Effector memory CD4-positive, alpha-beta T cell (primary cell): Measurements from ENCODE around the gene GOLGA3.

ENCODE experiments used
- DNase-seq, 3 donors: peaks; one replicate each; pipeline ENCODE4 v3.0.0-alpha.2; 2020
- H3K27ac ChIP-seq: 2 replicates; pipeline ENCODE4 v1.7.0; 2013; ENCODE audit warnings: mild to moderate bottlenecking, low read length, moderate library complexity; ENCODE audit not compliant: insufficient read depth, poor library complexity, severe bottlenecking
- H3K27me3 ChIP-seq: replicated peaks from 2 replicates; pipeline ENCODE4 v1.7.0; 2013; ENCODE audit warnings: mild to moderate bottlenecking, low read length; ENCODE audit not compliant: insufficient read depth, control insufficient read depth, poor library complexity, severe bottlenecking
- H3K36me3 ChIP-seq: 2 replicates; pipeline ENCODE4 v1.7.0; 2013; ENCODE audit warnings: mild to moderate bottlenecking, low read length, moderate library complexity; ENCODE audit not compliant: control insufficient read depth, insufficient read depth
- H3K4me1 ChIP-seq: 2 replicates; pipeline ENCODE4 v1.7.0; 2013; ENCODE audit warnings: low read length, mild to moderate bottlenecking; ENCODE audit not compliant: control insufficient read depth, insufficient read depth, poor library complexity, severe bottlenecking
- H3K4me3 ChIP-seq: 2 replicates; pipeline ENCODE4 v1.7.0; 2013; ENCODE audit warnings: low read length, low read depth, mild to moderate bottlenecking; ENCODE audit not compliant: insufficient read depth, poor library complexity, severe bottlenecking
- H3K9me3 ChIP-seq: 2 replicates; pipeline ENCODE4 v1.7.0; 2013; ENCODE audit warnings: mild to moderate bottlenecking, low read length, moderate library complexity; ENCODE audit not compliant: control insufficient read depth

The GOLGA3 gene

DNA sequence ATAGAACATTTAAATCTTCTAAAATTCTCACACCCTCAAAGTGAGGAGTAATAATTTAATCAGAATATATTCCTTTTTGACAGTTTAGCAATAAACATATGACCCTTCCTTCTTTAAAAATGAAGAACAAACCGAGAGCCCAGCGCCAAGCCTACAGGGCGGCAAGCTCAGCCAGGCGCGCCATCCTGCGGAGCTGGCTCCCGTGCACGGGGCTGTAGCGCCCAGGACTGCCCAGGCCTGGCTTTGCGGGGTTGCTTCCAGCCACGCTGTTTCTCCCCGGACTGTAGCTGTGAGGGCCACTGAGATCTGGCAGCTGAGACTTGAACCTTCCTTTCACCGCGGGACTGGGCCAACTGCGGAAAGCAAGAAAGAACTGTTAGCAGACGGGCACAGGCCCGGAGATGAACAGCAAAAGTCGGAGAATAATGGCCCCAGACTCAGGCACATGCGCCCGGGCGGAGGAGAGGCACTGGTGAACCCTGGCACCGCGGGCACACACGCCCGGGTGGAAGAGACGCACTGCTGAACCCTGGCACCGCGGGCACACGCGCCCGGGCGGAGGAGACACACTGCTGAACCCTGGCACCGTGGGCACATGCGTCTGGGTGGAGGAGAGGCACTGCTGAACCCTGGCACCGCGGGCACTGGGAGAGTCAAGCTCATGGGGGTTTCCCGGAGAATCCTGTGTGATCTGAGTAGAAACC is 101.4 kb downstream of the GOLGA3 start:
- no peak overlapping the region for H3K4me3 ChIP-seq
- H3K27ac ChIP-seq: no peak overlapping the region
- no peaks in the 10 kb centered on the region for H3K4me1 ChIP-seq
- H3K36me3 ChIP-seq: peaks cover 57% of the 10 kb centered on the region
- DNase-seq: no peak
- no peaks in the 10 kb centered on the region for H3K9me3 ChIP-seq
- H3K27me3 ChIP-seq: no peaks in the 10 kb centered on the region

DNA sequence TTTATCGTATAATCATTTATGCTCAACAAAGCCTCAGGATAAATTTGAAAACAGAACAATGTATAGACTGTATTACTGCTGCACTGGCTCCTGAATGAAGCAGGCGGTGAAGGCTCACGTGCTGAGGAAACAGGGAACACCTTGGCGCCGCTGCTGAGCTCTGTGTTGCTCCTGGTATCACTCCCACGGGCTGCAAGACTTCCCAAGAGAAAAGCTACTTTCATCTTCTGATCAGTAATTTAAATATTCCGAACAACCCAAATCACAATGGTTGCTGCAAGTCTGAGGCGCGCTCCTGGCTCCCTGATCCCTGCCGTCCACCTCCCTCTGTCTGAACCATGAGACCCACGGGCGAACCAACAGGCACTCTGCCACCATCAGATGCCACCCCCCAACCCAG is 102.3 kb downstream of the GOLGA3 start:
- Histone ChIP-seq H3K4me3 (no peak overlapping the region), H3K36me3 (peaks cover 50% of the 10 kb centered on the region), H3K9me3 (no peaks in the 10 kb centered on the region), H3K27me3 (no peaks in the 10 kb centered on the region), H3K4me1 (no peaks in the 10 kb centered on the region), H3K27ac (no peak overlapping the region)
- DNase-seq: no peak

DNA sequence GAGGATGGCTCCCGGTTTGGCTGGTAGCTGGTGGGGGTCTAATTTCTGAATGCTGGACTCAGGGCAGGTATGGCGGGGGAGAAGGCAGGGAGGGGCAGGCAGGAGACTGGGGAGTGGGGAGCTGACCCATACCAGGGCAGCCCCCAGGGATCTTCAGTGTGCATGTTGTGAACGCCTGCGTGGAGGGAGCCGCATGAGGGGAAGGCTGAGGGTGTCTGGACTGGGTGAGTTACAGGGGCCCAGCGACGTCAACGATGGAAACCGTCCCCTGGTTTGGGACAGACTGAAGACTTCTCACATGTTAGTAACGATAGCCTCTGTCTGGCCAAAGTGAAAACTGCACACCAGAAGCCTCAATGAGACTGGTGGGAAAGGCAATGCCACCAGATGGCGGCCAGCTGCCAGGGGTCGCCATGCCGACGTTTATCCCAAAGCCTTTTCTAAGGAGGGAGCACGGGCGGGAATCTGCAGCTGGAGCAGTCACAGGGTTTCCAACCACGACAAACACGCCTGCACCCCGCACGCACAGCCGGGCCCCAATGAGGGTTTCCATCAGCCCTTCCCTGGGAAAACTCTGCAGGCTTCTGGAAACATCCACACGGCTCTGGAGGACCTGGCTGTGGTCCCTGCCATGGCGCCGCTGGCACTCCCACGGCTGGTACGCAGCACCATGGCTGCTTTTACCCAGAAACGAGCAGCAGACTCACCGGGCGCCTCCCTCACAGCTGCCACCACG is 104.0 kb downstream of the GOLGA3 start:
- peaks cover 60% of the 10 kb centered on the region for H3K36me3 ChIP-seq

DNA sequence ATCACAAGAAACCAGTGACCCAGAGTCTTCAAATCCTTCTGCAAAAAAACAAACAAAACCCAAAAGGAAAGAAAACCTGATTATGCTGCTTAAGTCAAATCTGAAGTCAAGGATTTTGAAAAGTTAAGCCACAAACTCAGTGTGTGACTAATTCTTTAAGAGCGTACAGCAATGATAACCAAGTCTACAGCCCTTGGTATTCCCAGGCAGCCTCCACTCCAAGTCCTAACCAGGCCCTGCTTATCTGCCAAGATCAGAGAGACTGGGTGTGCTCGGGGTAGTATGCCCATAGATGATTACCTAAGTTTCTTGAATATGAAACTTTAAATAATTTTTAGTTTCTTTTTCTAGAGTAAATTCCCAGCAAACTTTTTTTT is 104.9 kb downstream of the GOLGA3 start:
- no peaks in the 10 kb centered on the region for H3K27me3 ChIP-seq
- H3K4me3 ChIP-seq: no peak overlapping the region
- no peaks in the 10 kb centered on the region for H3K4me1 ChIP-seq
- H3K27ac ChIP-seq: no peak overlapping the region
- H3K36me3 ChIP-seq: peaks cover 66% of the 10 kb centered on the region
- DNase-seq: no peak
- no peaks in the 10 kb centered on the region for H3K9me3 ChIP-seq

More for the DNA sequence above, 104.0 kb downstream of the GOLGA3 start:
- Histone ChIP-seq H3K4me3 (no peak overlapping the region), H3K27me3 (no peaks in the 10 kb centered on the region), H3K27ac (no peak overlapping the region), H3K9me3 (no peaks in the 10 kb centered on the region), H3K4me1 (no peaks in the 10 kb centered on the region)
- no peak for DNase-seq

DNA sequence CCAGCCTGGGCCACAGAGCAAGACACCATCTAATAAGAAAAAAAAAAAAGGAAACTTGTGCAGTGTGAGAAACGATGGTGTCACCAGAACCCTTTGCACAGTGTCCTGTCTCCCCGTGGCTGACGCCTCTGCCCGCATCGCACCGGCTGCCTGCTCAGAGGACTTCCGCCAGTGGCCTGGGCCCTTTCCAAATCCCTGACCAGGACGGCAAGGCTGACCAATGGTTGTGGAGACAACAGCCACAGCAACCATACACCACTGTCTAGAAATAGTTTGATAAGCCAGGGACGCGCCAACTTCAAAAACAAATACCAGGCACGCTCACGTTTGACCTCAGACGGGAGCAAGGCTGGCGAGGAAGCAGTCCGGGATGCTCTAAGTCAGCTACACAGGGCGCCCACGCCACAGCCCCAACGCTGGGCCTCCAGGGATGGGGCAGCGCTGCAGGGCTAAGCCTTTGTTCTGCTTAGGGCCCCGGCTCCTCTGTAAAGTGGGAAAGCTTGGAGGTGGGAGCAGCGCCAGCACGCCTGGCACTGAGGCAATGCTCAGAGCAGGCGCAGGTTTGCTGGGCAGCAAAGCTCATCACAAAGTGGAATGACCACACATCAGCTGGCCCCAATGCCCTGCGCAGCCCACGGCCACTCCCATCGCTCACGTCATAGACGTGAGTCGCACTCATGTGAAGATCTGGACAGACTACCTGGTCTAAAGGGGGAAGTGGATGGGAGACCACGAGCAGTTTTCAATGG is 105.5 kb downstream of the GOLGA3 start:
- H3K27ac ChIP-seq: no peak overlapping the region
- no peaks in the 10 kb centered on the region for H3K27me3 ChIP-seq
- H3K4me3 ChIP-seq: no peak overlapping the region
- no peaks in the 10 kb centered on the region for H3K4me1 ChIP-seq
- DNase-seq: no peak
- H3K36me3 ChIP-seq: peaks cover 63% of the 10 kb centered on the region
- no peaks in the 10 kb centered on the region for H3K9me3 ChIP-seq

DNA sequence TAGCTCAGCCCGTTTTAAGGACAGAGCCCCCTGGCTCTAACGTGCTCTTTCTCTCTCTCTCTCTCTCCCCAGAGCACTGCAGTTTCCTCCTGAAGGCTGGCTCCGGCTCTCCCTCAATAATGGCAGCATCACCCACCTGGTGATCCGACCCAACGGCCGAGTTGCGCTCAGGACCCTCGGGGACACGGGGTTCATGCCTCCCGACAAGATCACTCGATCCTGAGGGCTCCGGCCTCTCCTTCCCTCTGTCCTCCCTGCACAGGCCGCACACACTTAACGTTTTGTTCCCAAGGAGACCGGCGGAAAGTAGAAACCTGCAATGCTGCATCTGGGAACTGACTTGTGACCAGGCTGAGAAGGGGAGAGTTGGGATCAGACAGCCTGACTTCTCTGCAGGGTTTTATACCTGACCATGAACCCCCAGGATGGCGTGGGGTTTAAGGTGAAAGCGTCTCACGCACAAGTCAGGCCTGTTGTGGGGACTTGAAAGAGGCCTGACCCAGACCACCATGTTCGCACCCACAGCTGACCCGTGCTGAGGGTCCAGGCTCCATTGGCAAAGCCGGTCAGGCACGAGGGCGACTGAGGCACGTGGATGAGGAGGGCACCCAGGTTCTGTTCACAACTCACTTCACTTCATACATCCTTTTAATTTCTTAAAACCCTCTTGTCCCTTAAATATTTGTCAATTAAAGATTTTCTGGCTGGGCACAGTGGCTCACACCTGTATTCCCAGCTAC is 107.9 kb downstream of the GOLGA3 start:
- H3K9me3 ChIP-seq: no peaks in the 10 kb centered on the region
- H3K27me3 ChIP-seq: no peaks in the 10 kb centered on the region
- peaks cover 59% of the 10 kb centered on the region for H3K36me3 ChIP-seq
- no peak overlapping the region for H3K27ac ChIP-seq
- DNase-seq: no peak
- no peaks in the 10 kb centered on the region for H3K4me1 ChIP-seq
- H3K4me3 ChIP-seq: no peak overlapping the region

DNA sequence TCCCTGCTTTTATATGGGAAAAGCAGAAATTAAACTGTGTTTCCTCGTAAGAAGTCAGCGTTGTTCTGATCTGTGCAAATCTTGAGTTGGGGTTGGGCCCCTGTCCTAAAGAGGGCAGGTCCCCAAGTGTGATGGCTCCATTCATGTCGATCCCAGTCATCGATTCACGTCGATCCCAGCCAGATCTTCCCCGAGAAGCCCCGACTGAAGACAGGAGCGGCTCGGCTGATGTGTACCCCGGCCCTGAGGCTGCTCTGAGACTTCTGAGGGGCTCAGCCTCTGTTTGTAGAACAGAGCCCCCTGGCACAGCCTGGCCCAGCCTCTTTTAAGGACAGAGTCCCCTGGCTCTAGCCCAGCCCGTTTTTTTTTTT is 108.7 kb downstream of the GOLGA3 start:
- H3K27me3 ChIP-seq: no peaks in the 10 kb centered on the region
- H3K36me3 ChIP-seq: peaks cover 58% of the 10 kb centered on the region
- H3K4me1 ChIP-seq: no peaks in the 10 kb centered on the region
- no peak for DNase-seq
- H3K9me3 ChIP-seq: no peaks in the 10 kb centered on the region
- H3K4me3 ChIP-seq: no peak overlapping the region
- no peak overlapping the region for H3K27ac ChIP-seq

DNA sequence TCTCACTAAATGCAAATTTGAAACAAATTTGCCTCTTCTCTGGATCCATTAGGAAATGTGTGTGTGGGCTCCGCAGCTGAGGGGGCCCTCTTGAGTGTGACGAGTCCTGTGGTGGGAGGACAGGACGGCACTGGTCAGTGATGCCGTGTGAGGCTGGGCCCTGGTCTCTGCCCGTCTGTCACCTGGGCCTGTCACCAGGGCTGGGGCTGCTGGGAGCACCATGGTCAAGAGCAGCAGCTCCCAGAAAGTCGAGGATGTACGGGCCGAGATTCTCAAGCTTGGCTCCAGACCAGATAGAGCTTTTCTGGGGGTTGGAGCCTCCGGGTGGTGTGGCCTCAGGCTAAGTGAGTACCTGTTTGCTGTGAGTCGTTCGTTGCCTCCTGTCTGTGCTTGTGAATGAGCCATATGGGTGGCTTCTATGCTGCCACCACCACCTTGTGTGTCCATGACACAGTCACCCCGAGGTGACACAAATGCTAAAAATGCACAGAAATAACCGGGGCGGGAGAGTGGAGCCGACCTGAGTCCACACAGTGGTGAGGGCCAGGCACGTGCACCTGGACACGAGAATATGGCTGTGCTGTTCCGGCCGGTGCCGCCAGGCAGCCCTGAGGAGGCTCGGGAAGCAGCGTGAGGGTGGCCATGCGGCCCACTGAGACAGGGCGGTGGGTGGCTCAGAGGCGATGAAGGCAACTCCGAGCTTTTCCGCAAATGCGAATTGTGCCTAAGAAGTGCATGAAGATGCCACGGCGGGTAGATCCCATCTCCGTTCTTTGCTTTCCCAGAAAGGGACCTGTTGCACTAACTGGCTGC is 109.3 kb downstream of the GOLGA3 start:
- H3K36me3 ChIP-seq: peaks cover 58% of the 10 kb centered on the region
- H3K4me1 ChIP-seq: no peaks in the 10 kb centered on the region
- no peak overlapping the region for H3K27ac ChIP-seq
- H3K27me3 ChIP-seq: no peaks in the 10 kb centered on the region
- H3K4me3 ChIP-seq: no peak overlapping the region
- H3K9me3 ChIP-seq: no peaks in the 10 kb centered on the region
- no peak for DNase-seq
